Measurements from ENCODE around the gene NOX3. TPM values are rescaled to one million over a fixed set of nuclear protein-coding genes. Genes with fewer than 3 reads are reported as not detected.

NOX3 gene
- total and polyA plus RNA-seq, 9 of the 15 experiments (the other 6 are each of a cell fraction or from before 2014, with no cell fraction given): not detected

DNA sequence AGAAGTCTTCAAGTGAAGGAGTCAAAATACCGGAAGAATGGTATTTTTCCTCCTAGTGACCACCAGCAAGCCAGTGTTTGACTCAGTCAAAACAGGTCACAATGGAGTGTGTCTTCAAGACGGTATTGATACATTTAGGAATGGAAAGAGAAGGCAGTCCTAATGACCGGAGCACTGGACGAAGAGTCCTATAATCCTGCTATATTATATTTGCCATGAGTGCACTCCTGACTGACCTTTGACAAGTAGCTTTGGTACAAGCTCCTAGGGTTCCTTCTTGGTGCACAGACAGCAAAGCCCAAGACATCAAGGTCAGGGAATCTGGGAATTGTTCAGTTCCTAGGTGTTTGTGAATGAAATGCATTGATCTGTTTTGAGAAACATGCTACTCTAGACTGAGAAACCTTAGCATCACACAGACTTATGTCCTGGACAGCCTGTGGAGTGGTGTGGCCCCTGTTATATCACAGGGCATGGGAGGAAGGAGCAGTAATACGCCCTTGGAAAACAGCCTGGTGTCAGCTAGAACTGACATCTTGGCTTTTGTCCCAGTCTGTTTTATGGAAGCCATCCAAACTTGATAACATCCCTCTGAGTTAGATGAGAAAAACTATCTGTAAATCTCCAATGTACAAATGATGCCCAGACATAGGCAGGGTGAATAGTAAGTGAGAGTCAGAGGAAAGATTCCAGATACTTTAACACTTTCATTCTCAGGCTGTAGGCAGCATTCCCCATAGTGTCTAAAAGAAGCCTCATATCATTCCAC is 18.5 kb downstream of the NOX3 start (continued):
- TF ChIP-seq, protein P1, sequence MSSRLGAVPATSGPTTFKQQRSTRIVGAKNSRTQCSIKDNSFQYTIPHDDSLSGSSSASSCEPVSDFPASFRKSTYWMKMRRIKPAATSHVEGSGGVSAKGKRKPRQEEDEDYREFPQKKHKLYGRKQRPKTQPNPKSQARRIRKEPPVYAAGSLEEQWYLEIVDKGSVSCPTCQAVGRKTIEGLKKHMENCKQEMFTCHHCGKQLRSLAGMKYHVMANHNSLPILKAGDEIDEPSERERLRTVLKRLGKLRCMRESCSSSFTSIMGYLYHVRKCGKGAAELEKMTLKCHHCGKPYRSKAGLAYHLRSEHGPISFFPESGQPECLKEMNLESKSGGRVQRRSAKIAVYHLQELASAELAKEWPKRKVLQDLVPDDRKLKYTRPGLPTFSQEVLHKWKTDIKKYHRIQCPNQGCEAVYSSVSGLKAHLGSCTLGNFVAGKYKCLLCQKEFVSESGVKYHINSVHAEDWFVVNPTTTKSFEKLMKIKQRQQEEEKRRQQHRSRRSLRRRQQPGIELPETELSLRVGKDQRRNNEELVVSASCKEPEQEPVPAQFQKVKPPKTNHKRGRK (tag; IDR thresholded peaks at IDR 0.05): no peak
- TF ChIP-seq SRSF7 (optimal IDR thresholded peaks at IDR 0.05; ENCODE audit: low read depth, low read length) (no peak), CSDE1 (IDR thresholded peaks at IDR 0.05) (no peak), CREM (IDR thresholded peaks at IDR 0.05; ENCODE audit: low read depth) (no peak)

DNA sequence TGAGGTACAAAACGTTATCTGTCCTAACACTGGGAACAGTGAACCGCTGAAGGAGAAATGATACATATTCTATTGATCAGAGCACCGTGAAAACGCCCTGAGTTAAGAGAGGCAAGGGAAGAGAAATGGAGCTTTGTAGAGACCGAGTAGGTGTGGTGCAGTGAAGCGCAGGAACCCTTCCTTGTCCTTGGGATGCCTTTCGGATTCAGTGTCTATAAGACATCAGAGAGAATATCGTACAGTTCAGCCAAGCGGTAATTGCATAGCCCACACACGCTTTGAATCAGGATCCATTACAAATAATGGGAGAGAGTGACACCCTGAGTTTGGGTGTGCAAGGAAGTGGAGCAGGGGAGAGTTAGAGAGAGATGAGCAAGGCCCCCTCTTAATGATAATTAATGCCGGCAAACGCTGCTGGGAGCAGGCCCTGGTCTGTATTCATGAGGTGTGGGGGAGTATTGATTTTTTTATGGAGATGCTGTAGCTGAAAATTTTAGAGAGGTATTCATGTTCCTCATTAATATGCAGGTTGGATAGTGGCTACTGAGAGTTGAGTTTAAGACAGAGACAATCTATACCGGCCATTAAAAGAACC is 20.7 kb downstream of the NOX3 start:
- no peak overlapping the region for H3K9ac ChIP-seq (ENCODE audit: insufficient read depth in 1 of 2, low read depth in 2 of 2, low read length in 2 of 2)
- H3K4me1 ChIP-seq (replicated peaks in 1 of 2; ENCODE audit: control insufficient read depth in 2 of 2, insufficient read depth in 2 of 2, low read length in 2 of 2): no peaks in the 10 kb centered on the region
- H3K79me2 ChIP-seq (ENCODE audit: control insufficient read depth, insufficient read depth, low read length): no peaks in the 10 kb centered on the region
- under 1% methylated on average over 13 of the region's 13 CpGs for WGBS (ENCODE audit: insufficient coverage, low coverage, missing lambda C conversion rate)
- ChIA-PET POLR2A (no interaction called here), CTCF (ENCODE audit: low intra/inter-chr PET ratio) (no interaction called here)
- no peaks in the 10 kb centered on the region for H4K20me1 ChIP-seq (replicated peaks; ENCODE audit: control insufficient read depth, insufficient read depth, low read length)
- TF ChIP-seq ZNF445 (CRISPR knock-in tag; IDR thresholded peaks at IDR 0.05; ENCODE audit: low read depth) (no peak), RBBP5 (IDR thresholded peaks at IDR 0.05; ENCODE audit: borderline replicate concordance, insufficient read depth, low read length, poor library complexity, severe bottlenecking) (no peak), SIN3A (IDR thresholded peaks at IDR 0.05; ENCODE audit: borderline replicate concordance in 2 of 2, control insufficient read depth in 1 of 2, low read depth in 2 of 2, low read length in 2 of 2) (no peak), PTRF (tag; IDR thresholded peaks at IDR 0.05) (no peak), SFPQ (IDR thresholded peaks at IDR 0.05; ENCODE audit: low read depth, low read length) (no peak)
- H3K27ac ChIP-seq (ENCODE audit: extremely low read depth, low read depth, low read length): no peak overlapping the region
- ATAC-seq (no peak), DNase-seq (ENCODE audit: extremely low read depth in 1 of 4, low spot score in 3 of 4) (no peak), FAIRE-seq (no peak)
- intact Hi-C loops (cut with micrococcal nuclease): no loop called here
- no peaks in the 10 kb centered on the region for H3K9me1 ChIP-seq (ENCODE audit: control insufficient read depth, insufficient read depth, low read length)
- H3K9me3 ChIP-seq (replicated peaks; ENCODE audit: control insufficient read depth, insufficient read depth, low read depth, low read length): no peaks in the 10 kb centered on the region
- no peak overlapping the region for H3K4me2 ChIP-seq (ENCODE audit: insufficient read depth, low read length)
- no peak overlapping the region for H2AFZ ChIP-seq (ENCODE audit: low read depth, low read length)
- H3K36me3 ChIP-seq (ENCODE audit: control insufficient read depth, insufficient read depth, low read length): no peaks in the 10 kb centered on the region
- H3K27me3 ChIP-seq (ENCODE audit: control insufficient read depth in 2 of 2, insufficient read depth in 2 of 2, low read length in 2 of 2): peaks cover 2 to 11% of the 10 kb centered on the region in 2 experiments; a peak in 2 of 5 replicates
- no peak overlapping the region for H3K4me3 ChIP-seq
- BruUV-seq (replicated peaks): no TSS peak
- in situ Hi-C loops (cut with MboI): no loop called here

Data from K562 (cell line).